Stimulated activated CD4-positive, alpha-beta T cell treated with anti-CD3 and anti-CD28 coated beads, Interleukin-1b, Interleukin-23, amount 100 ng/mL, for 4 hours (primary cell): ENCODE measurements around the gene DNM3.

Source experiments
- DNase-seq, 2 donors: peaks; one replicate each; pipeline ENCODE4 v3.0.0-alpha.2; 2020; ENCODE audit warnings: low read depth in 2 of 2

DNM3 gene

GRCh38 chr1:171919891-171920887, 78.9 kb downstream of the DNM3 start:
- DNase-seq = no peak

GRCh38 chr1:171922999-171923398, 81.7 kb downstream of the DNM3 start:
- no peak for DNase-seq

- no peak for DNase-seq
These were observed 87.8 kb downstream of the DNM3 start for GRCh38 chr1:171929121-171929520.

- no peak for DNase-seq
These were observed 90.5 kb downstream of the DNM3 start for GRCh38 chr1:171931752-171932151.

GRCh38 chr1:171934664-171935063, 93.4 kb downstream of the DNM3 start:
- DNase-seq = no peak

GRCh38 chr1:171935086-171935485, 93.8 kb downstream of the DNM3 start:
- no peak for DNase-seq

- DNase-seq = no peak
These were observed 94.4 kb downstream of the DNM3 start for GRCh38 chr1:171935664-171936063.

- no peak for DNase-seq
These were observed 96.6 kb downstream of the DNM3 start for GRCh38 chr1:171937938-171938337.

GRCh38 chr1:171939740-171940139, 98.4 kb downstream of the DNM3 start:
- DNase-seq = no peak

- DNase-seq = no peak
These were observed 99.1 kb downstream of the DNM3 start for GRCh38 chr1:171940368-171940767.

- no peak for DNase-seq
These were observed 100.6 kb downstream of the DNM3 start for GRCh38 chr1:171941920-171942319.

- no peak for DNase-seq
These were observed 102.8 kb downstream of the DNM3 start for GRCh38 chr1:171943973-171944561.

GRCh38 chr1:171948511-171948910, 107.2 kb downstream of the DNM3 start:
- DNase-seq = no peak

GRCh38 chr1:171949316-171949715, 108.0 kb downstream of the DNM3 start:
- DNase-seq = no peak

GRCh38 chr1:171953835-171954234, 112.5 kb downstream of the DNM3 start:
- DNase-seq = no peak

GRCh38 chr1:171954361-171954760, 113.1 kb downstream of the DNM3 start:
- DNase-seq = no peak

- DNase-seq = no peak
These were observed 120.6 kb downstream of the DNM3 start for GRCh38 chr1:171961861-171962260.

GRCh38 chr1:171963762-171964161, 122.5 kb downstream of the DNM3 start:
- DNase-seq = no peak

GRCh38 chr1:171965777-171966176, 124.5 kb downstream of the DNM3 start:
- no peak for DNase-seq

- DNase-seq = no peak
These were observed 125.3 kb downstream of the DNM3 start for GRCh38 chr1:171966426-171967220.

GRCh38 chr1:171969226-171969625, 127.9 kb downstream of the DNM3 start:
- DNase-seq = no peak

GRCh38 chr1:171969813-171970212, 128.5 kb downstream of the DNM3 start:
- DNase-seq = no peak
